Neural progenitor cell (in vitro differentiated cells): ENCODE measurements around the gene P4HTM. TPM values are rescaled to one million over a fixed set of nuclear protein-coding genes. Genes with fewer than 3 reads are reported as not detected.

Experiments used
- DNase-seq: peaks from one replicate; pipeline ENCODE4 v3.0.0-alpha.2; 2016; ENCODE audit warnings: low spot score
- H2AFZ ChIP-seq: fragments of 200-600 bp; sonication (generic); replicated peaks from 2 replicates; pipeline ENCODE4 v1.6.1; 2016; ENCODE audit warnings: antibody characterized with exemption
- H3F3A ChIP-seq: fragments of 200-600 bp; sonication (generic); 2 replicates; pipeline ENCODE4 v1.6.1; 2016; ENCODE audit warnings: antibody characterized with exemption, low read depth
- H3K27ac ChIP-seq: fragments of 200-600 bp; sonication (generic); 2 replicates; pipeline ENCODE4 v1.5.1; 2016; ENCODE audit warnings: mild to moderate bottlenecking
- H3K27me3 ChIP-seq: fragments of 200-600 bp; sonication (generic); 2 replicates; pipeline ENCODE4 v1.6.1; 2016; ENCODE audit warnings: mild to moderate bottlenecking, moderate library complexity
- H3K36me3 ChIP-seq: fragments of 200-600 bp; sonication (generic); 2 replicates; pipeline ENCODE4 v1.5.1; 2016
- H3K4me1 ChIP-seq: fragments of 200-600 bp; sonication (generic); 2 replicates; pipeline ENCODE4 v1.6.1; 2016; ENCODE audit warnings: mixed run types
- H3K4me2 ChIP-seq: fragments of 200-600 bp; sonication (generic); 2 replicates; pipeline ENCODE4 v1.6.1; 2016
- H3K4me3 ChIP-seq: fragments of 200-600 bp; sonication (generic); 2 replicates; pipeline ENCODE4 v1.5.1; 2016
- H3K79me2 ChIP-seq: fragments of 200-600 bp; sonication (generic); 2 replicates; pipeline ENCODE4 v1.6.1; 2016; ENCODE audit warnings: low read depth
- H3K9ac ChIP-seq: fragments of 200-600 bp; sonication (generic); 2 replicates; pipeline ENCODE4 v1.6.1; 2016
- H3K9me3 ChIP-seq: fragments of 200-600 bp; sonication (generic); 2 replicates; pipeline ENCODE4 v1.5.1; 2016; ENCODE audit warnings: low read depth
- H4K20me1 ChIP-seq: fragments of 200-600 bp; sonication (generic); 2 replicates; pipeline ENCODE4 v1.6.1; 2016; ENCODE audit warnings: low read depth
- H3K27ac Mint-ChIP-seq: 3 replicates; pipeline ENCODE4 v1.8.0; 2021; ENCODE audit warnings: mixed read lengths
- H3K27me3 Mint-ChIP-seq: 2 replicates; pipeline ENCODE4 v1.8.0; 2022; ENCODE audit warnings: low read depth, mild to moderate bottlenecking, inconsistent platforms, moderate library complexity, mixed read lengths; ENCODE audit not compliant: insufficient read depth
- H3K36me3 Mint-ChIP-seq: 3 replicates; pipeline ENCODE4 v1.8.0; 2021; ENCODE audit warnings: mixed read lengths
- H3K4me1 Mint-ChIP-seq: 3 replicates; pipeline ENCODE4 v1.8.0; 2021; ENCODE audit warnings: mixed read lengths
- H3K4me3 Mint-ChIP-seq: 3 replicates; pipeline ENCODE4 v1.8.0; 2021; ENCODE audit warnings: mild to moderate bottlenecking, moderate library complexity, mixed read lengths
- H3K9me3 Mint-ChIP-seq: 3 replicates; pipeline ENCODE4 v1.8.0; 2020; ENCODE audit warnings: mixed read lengths
- EZH2 ChIP-seq: fragments of 200-600 bp; sonication (generic); IDR thresholded peaks from 2 replicates; pipeline ENCODE4 v1.6.1; 2017; ENCODE audit warnings: antibody characterized with exemption, mild to moderate bottlenecking, moderate library complexity
- EZH2phosphoT487 ChIP-seq: fragments of 200-600 bp; sonication (generic); IDR thresholded peaks from 2 replicates; pipeline ENCODE4 v1.6.1; 2017; ENCODE audit warnings: antibody characterized with exemption
- total RNA-seq: library from RNA; depleted of rRNA; stranded (reverse); fragments of >200 nt; gene quantifications from 2 replicates; pipeline ENCODE4 v1.2.3, GENCODE V29; 2015; ENCODE audit warnings: low replicate concordance
- TF ChIP-seq, protein P1 (sequence below): fragments of 200-600 bp; sonication (generic); IDR thresholded peaks from 2 replicates; pipeline ENCODE4 v1.5.1; 2017; ENCODE audit warnings: antibody characterized with exemption, mild to moderate bottlenecking

The P4HTM gene
- total RNA-seq, 1 donor from 2014 or later = 15.3 TPM

DNA sequence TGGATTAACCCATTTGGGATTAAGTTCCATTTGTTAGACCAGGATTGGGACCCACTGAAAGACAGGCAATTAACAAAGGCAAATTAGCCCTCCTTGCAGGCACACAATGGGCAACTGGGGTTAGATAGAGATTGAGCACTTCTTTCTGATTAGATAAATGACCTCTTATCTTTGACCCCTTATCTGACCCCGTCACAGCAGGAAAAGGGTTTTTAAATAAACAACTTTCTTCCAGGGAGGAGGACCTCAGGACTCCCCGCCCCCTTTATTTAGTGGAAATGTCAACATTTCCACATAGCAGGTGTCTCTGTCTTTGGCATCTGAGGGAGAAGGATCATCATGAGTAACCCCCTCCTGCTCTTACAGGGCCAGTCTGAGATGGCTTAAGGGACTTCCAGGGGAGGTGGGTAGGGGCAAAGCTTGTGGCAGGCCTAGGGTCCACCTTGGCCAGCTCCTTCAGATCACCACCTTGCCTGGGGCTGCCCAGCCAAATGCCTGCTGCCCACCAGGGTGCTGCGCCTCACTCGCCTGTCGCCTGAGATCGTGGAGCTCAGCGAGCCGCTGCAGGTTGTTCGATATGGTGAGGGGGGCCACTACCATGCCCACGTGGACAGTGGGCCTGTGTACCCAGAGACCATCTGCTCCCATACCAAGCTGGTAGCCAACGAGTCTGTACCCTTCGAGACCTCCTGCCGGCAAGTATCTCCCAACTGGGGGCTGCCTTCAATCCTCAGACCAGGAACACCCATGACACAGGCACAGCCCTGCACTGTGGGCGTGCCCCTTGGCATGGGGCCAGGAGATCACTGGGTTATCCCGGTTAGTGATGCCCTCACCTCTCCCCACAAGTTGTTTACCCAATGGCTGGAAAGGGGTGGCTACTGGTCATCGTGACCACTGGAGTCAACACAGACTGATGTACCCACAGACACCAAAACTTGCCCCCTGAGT lies 14.6 kb downstream of the P4HTM start:
- Histone ChIP-seq H3F3A (peaks cover 9% of the 10 kb centered on the region), H3K27ac (no peak overlapping the region), H4K20me1 (peaks cover 20% of the 10 kb centered on the region), H3K4me2 (no peak overlapping the region), H3K9ac (no peak overlapping the region), H3K9me3 (no peaks in the 10 kb centered on the region), H3K36me3 (no peaks in the 10 kb centered on the region), H3K27me3 (no peaks in the 10 kb centered on the region), H3K79me2 (peaks cover 24% of the 10 kb centered on the region), H3K4me3 (no peak overlapping the region), H3K4me1 (peaks cover 22% of the 10 kb centered on the region), H2AFZ (no peak overlapping the region)
- Mint-ChIP-seq H3K4me1 (peaks cover 21% of the 10 kb centered on the region), H3K36me3 (peaks cover 7% of the 10 kb centered on the region), H3K27ac (no peak overlapping the region), H3K9me3 (peaks cover 3% of the 10 kb centered on the region), H3K4me3 (no peak overlapping the region), H3K27me3 (peaks cover 10% of the 10 kb centered on the region)
- TF ChIP-seq, protein P1, sequence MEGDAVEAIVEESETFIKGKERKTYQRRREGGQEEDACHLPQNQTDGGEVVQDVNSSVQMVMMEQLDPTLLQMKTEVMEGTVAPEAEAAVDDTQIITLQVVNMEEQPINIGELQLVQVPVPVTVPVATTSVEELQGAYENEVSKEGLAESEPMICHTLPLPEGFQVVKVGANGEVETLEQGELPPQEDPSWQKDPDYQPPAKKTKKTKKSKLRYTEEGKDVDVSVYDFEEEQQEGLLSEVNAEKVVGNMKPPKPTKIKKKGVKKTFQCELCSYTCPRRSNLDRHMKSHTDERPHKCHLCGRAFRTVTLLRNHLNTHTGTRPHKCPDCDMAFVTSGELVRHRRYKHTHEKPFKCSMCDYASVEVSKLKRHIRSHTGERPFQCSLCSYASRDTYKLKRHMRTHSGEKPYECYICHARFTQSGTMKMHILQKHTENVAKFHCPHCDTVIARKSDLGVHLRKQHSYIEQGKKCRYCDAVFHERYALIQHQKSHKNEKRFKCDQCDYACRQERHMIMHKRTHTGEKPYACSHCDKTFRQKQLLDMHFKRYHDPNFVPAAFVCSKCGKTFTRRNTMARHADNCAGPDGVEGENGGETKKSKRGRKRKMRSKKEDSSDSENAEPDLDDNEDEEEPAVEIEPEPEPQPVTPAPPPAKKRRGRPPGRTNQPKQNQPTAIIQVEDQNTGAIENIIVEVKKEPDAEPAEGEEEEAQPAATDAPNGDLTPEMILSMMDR = no peak
- no peak for TF ChIP-seq EZH2
- DNase-seq = no peak

GRCh38 chr3:49005303-49005680 lies 15.3 kb downstream of the P4HTM start:
- peak overlapping the region; percentile 46 for H3K4me3 Mint-ChIP-seq
- H3K27me3 Mint-ChIP-seq = peaks cover 10% of the 10 kb centered on the region
- H3K4me1 Mint-ChIP-seq = peaks cover 16% of the 10 kb centered on the region

DNA sequence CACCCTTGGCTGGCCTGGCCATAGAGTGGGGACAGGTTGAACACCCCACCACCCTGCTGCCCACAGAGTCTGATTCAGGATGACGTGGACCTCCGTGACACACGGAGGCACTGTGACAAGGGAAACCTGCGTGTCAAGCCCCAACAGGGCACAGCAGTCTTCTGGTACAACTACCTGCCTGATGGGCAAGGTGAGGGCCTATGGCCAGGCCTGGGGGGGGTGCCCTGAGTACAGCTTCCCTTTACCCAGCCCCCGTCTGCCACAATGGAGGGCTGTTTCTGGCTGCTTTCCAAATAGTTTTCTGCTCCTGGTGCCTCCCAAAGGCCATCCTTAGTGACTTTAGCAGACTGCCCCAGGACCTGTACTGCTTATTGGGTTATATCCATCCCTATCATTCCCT lies 16.0 kb downstream of the P4HTM start:
- Histone ChIP-seq H3K27me3 (no peaks in the 10 kb centered on the region), H4K20me1 (peaks cover 32% of the 10 kb centered on the region), H2AFZ (no peak overlapping the region), H3K9me3 (no peaks in the 10 kb centered on the region), H3K27ac (no peak overlapping the region), H3K4me3 (peak overlapping the region; percentile 88), H3K36me3 (no peaks in the 10 kb centered on the region), H3K4me2 (peak overlapping the region; percentile 96), H3K79me2 (peaks cover 38% of the 10 kb centered on the region), H3F3A (peaks cover 9% of the 10 kb centered on the region), H3K9ac (no peak overlapping the region), H3K4me1 (peaks cover 13% of the 10 kb centered on the region)
- no peak overlapping the region for H3K27ac Mint-ChIP-seq
- TF ChIP-seq EZH2phosphoT487 (no peak), EZH2 (no peak)
- TF ChIP-seq, protein P1 = no peak
- peaks cover 16% of the 10 kb centered on the region for H3K4me1 Mint-ChIP-seq
- H3K9me3 Mint-ChIP-seq = peaks cover 3% of the 10 kb centered on the region
- DNase-seq = no peak
- peaks cover 9% of the 10 kb centered on the region for H3K27me3 Mint-ChIP-seq
- H3K36me3 Mint-ChIP-seq = peaks cover 7% of the 10 kb centered on the region
- peak overlapping the region; percentile 100 for H3K4me3 Mint-ChIP-seq

More at GRCh38 chr3:49005303-49005680, 15.3 kb downstream of the P4HTM start:
- peaks cover 7% of the 10 kb centered on the region for H3K36me3 Mint-ChIP-seq
- Histone ChIP-seq H3K79me2 (peaks cover 31% of the 10 kb centered on the region), H3K4me2 (no peak overlapping the region), H3K9ac (no peak overlapping the region), H3K4me3 (no peak overlapping the region), H3K9me3 (no peaks in the 10 kb centered on the region), H2AFZ (no peak overlapping the region), H4K20me1 (peaks cover 25% of the 10 kb centered on the region), H3K27me3 (no peaks in the 10 kb centered on the region), H3K4me1 (peaks cover 15% of the 10 kb centered on the region), H3F3A (peaks cover 9% of the 10 kb centered on the region), H3K36me3 (no peaks in the 10 kb centered on the region), H3K27ac (no peak overlapping the region)
- H3K9me3 Mint-ChIP-seq = peaks cover 3% of the 10 kb centered on the region
- no peak for DNase-seq
- no peak overlapping the region for H3K27ac Mint-ChIP-seq
- TF ChIP-seq EZH2phosphoT487 (no peak), EZH2 (no peak)
- TF ChIP-seq, protein P1 = no peak
